Thymus (tissue), 11 donors: ENCODE data around the gene HEPACAM. TPM values are rescaled to one million over a fixed set of nuclear protein-coding genes. Genes with fewer than 3 reads are reported as not detected.

Experiments
- DNase-seq, 9 donors: peaks; one replicate each; pipeline ENCODE4 v3.0.0-alpha.2; 2013; ENCODE audit warnings: low spot score in 9 of 9, low read depth in 6 of 9, missing footprints in 1 of 9
- H3K27ac ChIP-seq, 2 donors: one replicate each; pipeline ENCODE4 v1.5.1; 2013; ENCODE audit warnings: control low read depth in 1 of 2, low read depth in 1 of 2, low read length in 1 of 2, mild to moderate bottlenecking in 1 of 2, moderate library complexity in 1 of 2
- H3K27me3 ChIP-seq, 2 donors: one replicate each; pipeline ENCODE4 v1.5.1; 2013; ENCODE audit warnings: low read length in 1 of 2; ENCODE audit not compliant: control insufficient read depth in 2 of 2, insufficient read depth in 1 of 2
- H3K36me3 ChIP-seq, 2 donors: one replicate each; pipeline ENCODE4 v1.5.1; 2013; ENCODE audit warnings: low read length in 1 of 2, mild to moderate bottlenecking in 1 of 2, moderate library complexity in 1 of 2; ENCODE audit not compliant: control insufficient read depth in 2 of 2, insufficient read depth in 2 of 2
- H3K4me1 ChIP-seq, 2 donors: one replicate each; pipeline ENCODE4 v1.5.1; 2013; ENCODE audit warnings: low read length in 2 of 2; ENCODE audit not compliant: control insufficient read depth in 2 of 2, insufficient read depth in 2 of 2
- H3K4me3 ChIP-seq, 2 donors: one replicate each; pipeline ENCODE4 v1.5.1; 2013; ENCODE audit warnings: low read length in 2 of 2, control low read depth in 1 of 2, mild to moderate bottlenecking in 1 of 2
- H3K9me3 ChIP-seq, 2 donors: one replicate each; pipeline ENCODE4 v1.5.1; 2013; ENCODE audit warnings: low read length in 1 of 2, mild to moderate bottlenecking in 1 of 2; ENCODE audit not compliant: control insufficient read depth in 2 of 2, insufficient read depth in 1 of 2
- WGBS: extraction: QIAGEN DNeasy Blood & Tissue Kit; methylation state at CpG from one replicate; pipeline ENCODE4 v1.1.7; 2013; 5-methylcytosine and 5-hydroxymethylcytosine counted together
- polyA plus RNA-seq: library from polyadenylated mRNA; stranded (reverse); fragments of 200-250 nt; gene quantifications from one replicate; pipeline ENCODE4 v1.2.3, GENCODE V29; 2013
- total RNA-seq: library from RNA; stranded (reverse); fragments of 120-200 nt; gene quantifications from one replicate; pipeline ENCODE4 v1.2.4, GENCODE V29; 2013
- donor health status: healthy.

The HEPACAM gene
- total and polyA plus RNA-seq, 2 donors: under 0.01 to 0.14 TPM

DNA sequence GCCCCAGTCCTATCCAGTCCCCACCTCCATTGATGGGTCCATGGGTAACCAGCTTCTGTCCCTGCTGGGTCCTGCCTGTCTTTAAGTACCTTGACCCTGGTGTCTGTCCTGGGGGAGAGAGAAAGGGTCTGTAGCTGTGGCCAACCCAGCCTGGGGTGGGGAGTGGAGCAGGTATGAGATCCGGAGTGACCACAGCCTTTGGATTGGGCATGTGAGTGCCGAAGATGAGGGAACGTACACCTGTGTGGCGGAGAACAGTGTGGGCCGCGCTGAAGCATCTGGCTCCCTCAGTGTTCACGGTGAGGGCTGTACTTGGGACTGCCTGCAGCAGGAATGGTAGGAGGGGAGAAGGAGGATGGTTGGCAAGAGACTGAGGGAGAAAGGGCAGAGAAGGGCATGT, 65.4 kb downstream of the HEPACAM start:
- H3K4me1 ChIP-seq: peaks cover 0 to 4% of the 10 kb centered on the region in 2 donors
- no peak overlapping the region for H3K4me3 ChIP-seq
- no peaks in the 10 kb centered on the region for H3K36me3 ChIP-seq
- no peak for DNase-seq
- no peak overlapping the region for H3K27ac ChIP-seq
- H3K27me3 ChIP-seq: peaks cover 61 to 100% of the 10 kb centered on the region in 2 donors
- 73% methylated on average over 7 of the region's 7 CpGs for WGBS
- H3K9me3 ChIP-seq: peaks cover 4 to 6% of the 10 kb centered on the region in 2 donors

DNA sequence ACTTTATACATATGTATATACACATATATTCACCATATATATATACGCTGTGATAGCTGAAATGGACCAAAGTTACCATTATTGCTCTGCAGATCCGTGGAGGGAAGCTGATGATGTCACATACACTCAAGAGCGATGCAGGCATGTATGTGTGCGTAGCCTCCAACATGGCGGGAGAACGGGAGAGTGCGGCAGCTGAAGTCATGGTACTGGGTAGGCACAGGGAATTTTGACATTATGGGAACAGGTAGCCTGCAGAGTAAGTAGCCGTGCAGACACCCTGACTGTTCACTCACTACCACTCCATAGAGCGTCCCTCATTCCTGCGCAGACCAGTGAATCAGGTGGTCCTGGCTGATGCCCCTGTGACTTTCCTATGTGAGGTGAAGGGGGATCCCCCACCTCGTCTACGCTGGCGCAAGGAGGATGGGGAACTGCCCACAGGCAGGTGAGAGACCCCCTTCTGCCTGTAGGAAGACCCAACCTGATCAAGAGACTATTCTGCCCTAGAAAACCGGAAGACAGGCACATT, 65.9 kb downstream of the HEPACAM start:
- no peak overlapping the region for H3K27ac ChIP-seq
- WGBS: 71% methylated on average over 14 of the region's 14 CpGs
- peaks cover 62 to 100% of the 10 kb centered on the region in 2 donors for H3K27me3 ChIP-seq

DNA sequence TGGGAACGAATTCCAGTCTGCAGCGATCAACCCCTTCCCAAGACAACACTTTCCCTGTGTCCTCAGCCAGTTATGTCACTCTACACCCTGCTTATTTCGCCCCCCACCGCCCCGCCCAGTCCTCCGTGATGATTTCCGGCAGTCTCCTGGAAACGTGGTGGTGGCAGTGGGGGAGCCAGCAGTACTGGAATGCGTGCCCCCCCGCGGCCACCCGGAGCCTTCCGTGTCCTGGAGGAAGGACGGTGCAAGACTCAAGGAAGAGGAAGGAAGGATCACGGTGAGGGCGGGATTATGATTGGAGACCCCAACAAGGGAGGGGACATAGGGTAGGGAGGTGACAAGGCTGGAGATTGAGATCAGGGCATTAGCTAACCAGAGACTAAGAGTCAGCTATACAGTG, 66.5 kb downstream of the HEPACAM start:
- Histone ChIP-seq H3K36me3 (no peaks in the 10 kb centered on the region), H3K9me3 (peaks cover 6% of the 10 kb centered on the region in 2 donors), H3K4me1 (peaks cover 0 to 4% of the 10 kb centered on the region in 2 donors), H3K27me3 (peaks cover 63 to 100% of the 10 kb centered on the region in 2 donors), H3K27ac (no peak overlapping the region), H3K4me3 (no peak overlapping the region)
- DNase-seq: no peak
- WGBS: 5% methylated on average over 16 of the region's 16 CpGs

More for the DNA sequence above, 65.9 kb downstream of the HEPACAM start:
- no peak for DNase-seq
- Histone ChIP-seq H3K9me3 (peaks cover 6% of the 10 kb centered on the region in 2 donors), H3K4me3 (no peak overlapping the region), H3K4me1 (peaks cover 0 to 4% of the 10 kb centered on the region in 2 donors), H3K36me3 (no peaks in the 10 kb centered on the region)

Other genes with a start within 250 kb of the HEPACAM start
- gene NRGN, start 196.1 kb downstream of the HEPACAM start, total RNA-seq: 0.52 TPM
- gene NRGN, start 196.1 kb downstream of the HEPACAM start, polyA plus RNA-seq: 4.5 TPM
- 0.14 TPM for gene VSIG2, start 183.8 kb downstream of the HEPACAM start, total RNA-seq
- 0.80 TPM for gene VSIG2, start 183.8 kb downstream of the HEPACAM start, polyA plus RNA-seq
- 3.6 TPM for gene ESAM, start 173.8 kb downstream of the HEPACAM start, total RNA-seq
- 21.7 TPM for gene ESAM, start 173.8 kb downstream of the HEPACAM start, polyA plus RNA-seq
- gene MSANTD2, start 135.6 kb downstream of the HEPACAM start, total RNA-seq: 7.7 TPM
- 22.2 TPM for gene MSANTD2, start 135.6 kb downstream of the HEPACAM start, polyA plus RNA-seq
- 4.5 TPM for gene ROBO3, start 70.6 kb downstream of the HEPACAM start, total RNA-seq
- gene ROBO3, start 70.6 kb downstream of the HEPACAM start, polyA plus RNA-seq: 11.2 TPM
- 1.5 TPM for gene ROBO4, start 38.2 kb downstream of the HEPACAM start, total RNA-seq
- gene ROBO4, start 38.2 kb downstream of the HEPACAM start, polyA plus RNA-seq: 3.7 TPM
- not detected for gene HEPN1, start 16.8 kb downstream of the HEPACAM start, total RNA-seq
- 0.07 TPM for gene HEPN1, start 16.8 kb downstream of the HEPACAM start, polyA plus RNA-seq
- gene CCDC15, start 18.2 kb upstream of the HEPACAM start, total RNA-seq: 7.0 TPM
- 1.7 TPM for gene CCDC15, start 18.2 kb upstream of the HEPACAM start, polyA plus RNA-seq
- gene SLC37A2, start 127.3 kb upstream of the HEPACAM start, total RNA-seq: 4.3 TPM
- 3.0 TPM for gene SLC37A2, start 127.3 kb upstream of the HEPACAM start, polyA plus RNA-seq
- gene TMEM218, start 175.6 kb upstream of the HEPACAM start, total RNA-seq: 20.8 TPM
- gene TMEM218, start 175.6 kb upstream of the HEPACAM start, polyA plus RNA-seq: 32.2 TPM
- 1.3 TPM for gene PKNOX2, start 228.7 kb upstream of the HEPACAM start, total RNA-seq
- gene PKNOX2, start 228.7 kb upstream of the HEPACAM start, polyA plus RNA-seq: 2.2 TPM